GM12892 (cell line): ENCODE data around the gene ANKRD34A.

Experiments
- DNase-seq: peaks from one replicate; pipeline ENCODE4 v3.0.0; 2011; ENCODE audit not compliant: insufficient read length
- FAIRE-seq: peaks from 2 replicates; lab custom pipeline; 2011; peaks lifted over from hg19 to GRCh38; lab: Jason Lieb, UNC
- POLR2A ChIP-seq: IDR thresholded peaks from 2 replicates; pipeline ENCODE4 v1.6.1; 2011; ENCODE audit warnings: low read depth, low read length, control low read depth
- POLR2AphosphoS5 ChIP-seq: IDR thresholded peaks from 2 replicates; pipeline ENCODE4 v1.6.1; 2011; ENCODE audit warnings: low read depth, low read length, control low read depth
- TAF1 ChIP-seq: IDR thresholded peaks from 2 replicates; pipeline ENCODE4 v1.6.1; 2011; ENCODE audit warnings: low read depth, mild to moderate bottlenecking, control low read depth, low read length, borderline replicate concordance

Gene ANKRD34A

GRCh38 chr1:145961425-145962156 is 2.8 kb downstream of the ANKRD34A start:
- TF ChIP-seq TAF1 (no peak), POLR2A (no peak), POLR2AphosphoS5 (no peak)
- no peak for FAIRE-seq
- no peak for DNase-seq

GRCh38 chr1:145961109-145961424 is 3.3 kb downstream of the ANKRD34A start:
- FAIRE-seq = no peak
- no peak for TF ChIP-seq TAF1
- no peak for TF ChIP-seq POLR2A
- no peak for TF ChIP-seq POLR2AphosphoS5

GRCh38 chr1:145960468-145961108 is 3.8 kb downstream of the ANKRD34A start:
- DNase-seq = no peak
- FAIRE-seq = no peak

More at GRCh38 chr1:145961109-145961424, 3.3 kb downstream of the ANKRD34A start:
- DNase-seq = no peak

GRCh38 chr1:145959957-145960467 is 4.4 kb downstream of the ANKRD34A start:
- FAIRE-seq = no peak

More at GRCh38 chr1:145960468-145961108, 3.8 kb downstream of the ANKRD34A start:
- no peak for TF ChIP-seq TAF1
- no peak for TF ChIP-seq POLR2A
- TF ChIP-seq POLR2AphosphoS5 = no peak

GRCh38 chr1:145959333-145959732 is 5.0 kb downstream of the ANKRD34A start:
- FAIRE-seq (no peak), DNase-seq (no peak)
- TF ChIP-seq POLR2A (no peak), TAF1 (no peak), POLR2AphosphoS5 (no peak)

More at GRCh38 chr1:145959957-145960467, 4.4 kb downstream of the ANKRD34A start:
- no peak for TF ChIP-seq POLR2AphosphoS5
- DNase-seq = no peak

- no peak for FAIRE-seq
- TF ChIP-seq POLR2AphosphoS5 (no peak), TAF1 (no peak), POLR2A (no peak)
- DNase-seq = no peak
Measured at GRCh38 chr1:145958734-145959133, 5.6 kb downstream of the ANKRD34A start.

- FAIRE-seq = peak; percentile 87
- TF ChIP-seq POLR2AphosphoS5 (peak; percentile 64; the same call in 1 of the 2 replicates), TAF1 (no peak), POLR2A (peak; percentile 74)
- peak; percentile 89 for DNase-seq
Measured at GRCh38 chr1:145957443-145958319, 6.7 kb downstream of the ANKRD34A start, which contains the start of gene LIX1L. TSS of gene LIX1L (minus strand) at chr1:145958017. CDS start at chr1:145957927, 90 bp downstream.

- TF ChIP-seq POLR2AphosphoS5 (no peak), POLR2A (no peak), TAF1 (no peak)
- DNase-seq (no peak), FAIRE-seq (no peak)
Measured at GRCh38 chr1:145956781-145957442, 7.5 kb downstream of the ANKRD34A start.

GRCh38 chr1:145956361-145956760 is 8.0 kb downstream of the ANKRD34A start:
- DNase-seq = no peak
- FAIRE-seq = no peak
- no peak for TF ChIP-seq POLR2AphosphoS5
- no peak for TF ChIP-seq TAF1
- no peak for TF ChIP-seq POLR2A

GRCh38 chr1:145955436-145955835 is 8.9 kb downstream of the ANKRD34A start:
- TF ChIP-seq POLR2AphosphoS5 = no peak
- no peak for TF ChIP-seq POLR2A
- TF ChIP-seq TAF1 = no peak
- FAIRE-seq = no peak
- no peak for DNase-seq
